HG03469 (cell line): ENCODE data around the gene PRAMEF20.
"Not testable (repeated sequence)": the region's sequence is repeated elsewhere in the genome, so short reads cannot be mapped to it uniquely, and the experiment has no call there.

ENCODE experiments used
- ATAC-seq: cut with Tn5 transposase; IDR thresholded peaks from one replicate; pipeline ENCODE4 v1.9.1; 2021; ENCODE audit warnings: mild to moderate bottlenecking, moderate library complexity, moderate number of reproducible peaks; ENCODE audit not compliant: unreplicated experiment

Gene PRAMEF20

DNA sequence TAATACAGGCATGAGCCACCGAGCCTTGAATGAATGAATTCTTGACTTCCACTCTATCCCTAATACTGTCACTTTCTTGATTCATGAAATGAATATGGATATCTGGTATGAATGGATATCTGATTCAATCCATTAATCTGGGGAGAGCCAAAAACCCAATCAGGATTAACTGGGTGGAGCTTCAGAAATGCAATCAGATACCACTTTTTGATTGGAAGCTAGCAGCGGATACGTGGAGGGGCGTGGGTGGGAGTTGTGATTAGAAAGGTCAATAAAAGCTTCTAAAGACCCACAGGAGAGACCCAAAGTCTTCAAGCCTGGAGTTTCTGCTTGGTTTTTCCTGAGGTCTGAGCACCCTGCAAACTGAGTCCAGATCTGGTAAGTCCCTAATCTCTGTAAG lies at the start of gene PRAMEF20:
TSS of gene PRAMEF20 (plus strand) at position 301 of the 400 bp plus-strand sequence. CDS start 5,905 bp downstream, outside the sequence.
- ATAC-seq, result not testable (repeated sequence)

GRCh38 chr1:13362364-13362763 lies 47.9 kb upstream of the PRAMEF20 start:
- not testable (repeated sequence) for ATAC-seq

DNA sequence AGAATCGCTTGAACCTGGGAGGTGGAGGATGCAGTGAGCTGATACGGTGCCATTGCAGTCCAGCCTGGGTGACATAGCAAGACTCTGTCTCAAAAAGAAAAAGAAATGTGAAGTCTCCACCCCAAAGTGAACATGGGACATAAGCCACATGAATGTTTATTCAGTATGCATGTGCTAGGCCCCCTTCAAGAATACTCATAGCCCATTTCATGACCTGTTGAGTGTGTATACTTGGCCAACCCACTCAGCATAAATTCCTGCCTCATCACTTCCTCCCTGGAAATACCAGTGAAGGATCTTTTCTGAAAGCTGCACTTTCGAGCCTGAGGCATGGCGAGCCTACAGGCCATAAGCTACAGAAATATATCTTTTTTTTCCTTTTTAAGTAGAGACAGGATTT lies 45.3 kb upstream of the PRAMEF20 start:
- not testable (repeated sequence) for ATAC-seq

GRCh38 chr1:13366536-13366935 lies 43.7 kb upstream of the PRAMEF20 start:
- ATAC-seq, result not testable (repeated sequence)

DNA sequence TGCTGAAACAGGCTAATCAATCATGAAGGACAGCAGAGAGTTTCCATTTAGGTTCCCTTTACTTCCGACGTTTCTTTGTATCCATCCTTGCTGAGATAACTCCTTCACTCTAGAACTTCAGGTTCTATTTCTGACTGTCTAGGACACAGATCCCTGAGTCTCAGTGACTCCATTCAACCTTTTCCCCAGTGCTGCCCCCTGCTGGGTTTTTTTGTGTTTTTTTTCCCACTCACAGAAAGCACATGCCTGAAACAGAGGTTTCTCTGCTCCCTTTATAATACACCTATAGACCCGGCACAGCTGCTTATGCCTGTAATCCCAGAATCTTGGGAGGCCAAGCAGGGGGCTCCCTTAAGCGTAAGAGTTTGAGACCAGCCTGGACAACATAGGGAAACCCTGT lies 41.7 kb upstream of the PRAMEF20 start:
- not testable (repeated sequence) for ATAC-seq

DNA sequence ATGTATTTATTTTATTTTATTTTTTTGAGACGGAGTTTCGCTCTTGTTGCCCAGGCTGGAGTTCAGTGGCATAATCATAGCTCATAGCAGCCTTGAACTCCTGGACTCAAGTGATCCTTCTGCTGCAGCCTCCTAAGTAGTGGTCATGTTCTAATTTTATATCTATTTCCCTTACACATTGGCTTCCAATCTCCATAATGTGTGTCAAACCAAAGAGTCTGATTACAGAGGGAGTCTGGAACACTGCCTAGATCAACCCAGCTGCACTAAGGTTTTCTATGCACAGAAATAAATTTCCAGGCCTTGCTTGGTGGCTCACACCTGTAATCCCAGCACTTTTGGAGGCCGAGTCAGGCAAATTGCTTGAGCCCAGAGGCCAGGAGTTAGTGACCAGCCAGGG lies 31.3 kb upstream of the PRAMEF20 start:
- ATAC-seq, result not testable (repeated sequence)

DNA sequence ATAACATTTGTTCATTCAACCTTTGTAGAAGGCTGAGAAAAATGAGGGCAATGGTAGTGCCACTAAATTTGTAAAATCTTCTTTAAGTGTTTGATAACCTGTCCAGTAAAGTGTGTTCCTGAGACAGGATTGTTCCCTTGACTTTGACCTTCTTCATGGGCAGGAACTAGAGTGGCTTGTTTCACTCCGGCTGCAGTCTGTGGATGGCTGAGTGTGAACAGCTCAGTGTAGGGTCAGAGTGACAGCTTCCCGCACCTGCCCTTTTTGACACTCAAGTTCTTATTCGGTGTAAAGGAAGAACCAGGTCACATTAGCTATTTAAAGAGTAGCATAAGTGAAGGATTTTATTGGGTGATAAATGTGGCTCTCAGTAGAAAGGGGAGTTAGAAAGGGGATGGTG lies 29.9 kb upstream of the PRAMEF20 start:
- ATAC-seq, result not testable (repeated sequence)

DNA sequence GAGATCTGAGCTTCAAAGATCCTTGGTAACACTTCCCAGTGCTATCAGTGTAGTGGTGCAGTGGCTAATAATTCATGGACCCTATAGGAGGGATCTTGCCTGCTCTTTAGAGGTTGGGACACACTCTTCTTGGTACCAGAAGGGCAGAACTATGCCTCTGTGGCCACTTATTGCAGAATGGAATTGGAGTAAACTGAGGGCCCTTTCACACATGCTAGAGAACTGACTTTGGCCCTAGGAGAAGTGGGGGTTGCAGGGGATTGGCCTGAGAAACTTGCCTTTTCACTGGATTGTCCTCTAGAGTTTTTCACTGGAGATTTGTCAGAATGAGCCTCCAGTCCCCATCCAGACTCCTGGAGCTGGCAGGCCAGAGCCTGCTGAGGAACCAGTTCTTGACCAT lies 20.9 kb upstream of the PRAMEF20 start, which contains the start of gene PRAMEF17:
TSS of gene PRAMEF17 (plus strand) at position 301 of the 400 bp plus-strand sequence. CDS start at position 327, 26 bp downstream.
- ATAC-seq, result not testable (repeated sequence)

DNA sequence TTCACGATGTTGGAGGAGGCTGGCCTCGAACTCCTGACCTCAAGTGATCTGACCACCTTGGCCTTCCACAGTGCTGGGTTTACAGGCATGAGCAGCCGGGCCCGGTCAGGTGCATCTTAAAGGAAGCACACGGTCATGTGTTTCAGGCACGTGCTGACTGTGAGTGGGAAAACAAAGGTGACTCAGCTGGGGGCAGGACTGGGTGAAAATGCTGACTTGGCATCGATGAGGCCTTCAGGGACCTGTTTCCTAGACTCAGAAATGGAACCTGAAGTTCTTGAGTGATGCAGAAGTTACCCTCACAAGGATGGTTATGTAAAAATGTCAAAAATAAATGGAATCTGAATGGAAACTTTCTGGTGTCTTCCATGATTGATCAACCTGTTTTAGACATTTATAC lies 17.2 kb upstream of the PRAMEF20 start:
- ATAC-seq, result not testable (repeated sequence)

DNA sequence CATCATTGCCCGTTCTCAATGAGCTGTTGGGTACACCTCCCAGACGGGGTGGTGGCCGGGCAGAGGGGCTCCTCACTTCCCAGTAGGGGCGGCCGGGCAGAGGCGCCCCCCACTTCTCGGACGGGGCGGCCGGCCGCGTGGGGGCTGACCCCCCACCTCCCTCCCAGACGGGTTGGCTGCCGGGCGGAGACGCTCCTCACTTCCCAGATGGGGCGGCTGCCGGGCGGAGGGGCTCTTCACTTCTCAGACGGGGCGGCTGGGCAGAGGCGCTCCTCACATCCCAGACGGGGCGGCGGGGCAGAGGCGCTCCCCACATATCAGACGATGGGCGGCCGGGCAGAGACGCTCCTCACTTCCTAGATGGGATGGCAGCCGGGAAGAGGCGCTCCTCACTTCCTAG lies 15.5 kb upstream of the PRAMEF20 start:
- ATAC-seq, result not testable (repeated sequence)

GRCh38 chr1:13395311-13395710 lies 14.9 kb upstream of the PRAMEF20 start:
- ATAC-seq, result not testable (repeated sequence)

GRCh38 chr1:13407811-13408210 lies 2.4 kb upstream of the PRAMEF20 start:
- ATAC-seq, result no peak

GRCh38 chr1:13430495-13430894 lies 20.2 kb downstream of the PRAMEF20 start:
- ATAC-seq, result no peak

- no peak for ATAC-seq
These were observed 22.0 kb downstream of the PRAMEF20 start for GRCh38 chr1:13432251-13432650.

- not testable (repeated sequence) for ATAC-seq
These were observed 23.6 kb downstream of the PRAMEF20 start for GRCh38 chr1:13433694-13434358.

- ATAC-seq, result no peak
These were observed 25.2 kb downstream of the PRAMEF20 start for GRCh38 chr1:13435458-13435857.

- not testable (repeated sequence) for ATAC-seq
These were observed 29.0 kb downstream of the PRAMEF20 start for GRCh38 chr1:13439104-13439783.

DNA sequence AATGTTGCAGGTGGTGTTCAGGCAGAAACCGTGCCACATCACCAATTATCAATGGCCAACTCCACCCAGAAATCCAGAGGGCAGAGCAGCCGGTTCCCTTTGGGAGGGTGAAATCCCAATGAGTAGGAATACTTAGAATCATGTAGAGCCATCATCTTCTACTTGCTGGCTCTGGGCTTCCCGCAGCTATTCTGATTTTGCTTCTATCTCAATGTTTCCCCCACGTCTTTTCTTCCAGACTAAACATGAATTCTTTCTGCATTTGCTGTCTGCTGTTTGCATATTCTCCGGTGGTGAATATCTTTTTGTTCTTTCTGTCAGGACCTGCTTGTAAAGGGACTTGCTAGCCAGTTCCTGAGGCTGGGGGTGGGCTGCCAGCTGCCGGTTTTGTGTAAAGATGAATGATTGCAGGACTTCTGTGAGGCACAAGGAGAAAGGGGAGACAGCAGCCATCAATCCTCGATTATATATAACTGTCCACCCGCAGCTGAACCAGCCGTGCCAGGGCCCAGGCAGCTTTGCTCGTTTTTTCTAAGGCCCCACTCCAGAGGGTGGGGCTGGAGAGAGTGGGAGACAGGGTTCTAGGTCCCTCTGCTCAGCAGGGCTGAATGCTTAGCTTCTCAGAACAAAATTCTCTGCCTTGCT lies 33.2 kb downstream of the PRAMEF20 start:
- ATAC-seq, result no peak

DNA sequence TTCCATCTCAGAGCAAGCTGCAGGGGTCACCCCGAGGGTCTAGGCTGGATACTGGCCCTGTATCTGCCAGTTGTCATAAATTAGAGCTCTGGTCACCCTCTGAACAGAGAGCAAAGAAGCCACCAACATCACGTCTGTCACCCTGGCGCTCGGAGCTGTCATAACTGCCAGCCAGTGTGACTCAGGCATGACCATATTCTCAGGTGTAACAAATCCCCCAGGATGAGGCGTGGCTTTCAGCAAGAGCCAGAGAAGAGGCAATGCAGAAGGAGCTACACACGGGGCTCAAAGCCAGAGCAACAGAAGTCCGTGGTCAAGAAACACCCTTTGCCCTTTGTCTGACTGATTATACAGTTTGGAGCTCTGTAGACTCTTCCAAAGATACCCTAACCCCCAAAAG lies 40.0 kb downstream of the PRAMEF20 start:
- no peak for ATAC-seq

- ATAC-seq, result no peak
These were observed 41.2 kb downstream of the PRAMEF20 start for GRCh38 chr1:13451399-13451965.

- no peak for ATAC-seq
These were observed 46.8 kb downstream of the PRAMEF20 start for GRCh38 chr1:13456904-13457532.
